Measurements from ENCODE around the gene RHOT1. TPM values are rescaled to one million over a fixed set of nuclear protein-coding genes. Genes with fewer than 3 reads are reported as not detected.

The RHOT1 gene
- total RNA-seq, 1 donor from 2014 or later: 27.8 TPM

DNA sequence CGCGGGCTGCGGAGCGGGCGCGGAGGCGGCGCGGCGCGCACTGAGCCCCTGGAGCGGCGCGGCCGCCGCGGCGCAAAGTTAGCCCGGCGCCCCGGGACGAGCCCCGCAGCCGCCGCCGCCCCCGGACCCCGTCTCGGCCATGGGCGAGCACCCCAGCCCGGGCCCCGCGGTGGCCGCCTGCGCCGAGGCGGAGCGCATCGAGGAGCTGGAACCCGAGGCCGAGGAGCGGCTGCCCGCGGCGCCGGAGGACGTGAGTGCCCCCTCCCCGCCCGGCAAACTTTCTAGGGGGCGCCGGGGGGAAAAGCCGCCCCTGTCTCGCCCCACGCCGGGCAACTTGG is 123.7 kb downstream of the RHOT1 start:
- no peaks in the 10 kb centered on the region for H3K36me3 Mint-ChIP-seq (ENCODE audit: low read depth)

GRCh38 chr17:32266389-32267301 is 124.3 kb downstream of the RHOT1 start:
- Mint-ChIP-seq H3K9me3 (no peaks in the 10 kb centered on the region), H3K4me3 (peak overlapping the region; percentile 73), H3K4me1 (peaks cover 20% of the 10 kb centered on the region), H3K36me3 (ENCODE audit: low read depth) (no peaks in the 10 kb centered on the region), H3K27me3 (peaks cover 76% of the 10 kb centered on the region), H3K27ac (no peak overlapping the region)
- peak; percentile 82 for DNase-seq
- intact Hi-C loops (cut with micrococcal nuclease): loop anchor here (5.0 kb wide), 1 partner anchor 51 kb away; no protein-coding TSS in a partner anchor

More for the DNA sequence above, 123.7 kb downstream of the RHOT1 start:
- Mint-ChIP-seq H3K27me3 (peaks cover 75% of the 10 kb centered on the region), H3K4me1 (peaks cover 20% of the 10 kb centered on the region), H3K27ac (no peak overlapping the region), H3K4me3 (no peak overlapping the region), H3K9me3 (no peaks in the 10 kb centered on the region)
- intact Hi-C loops (cut with micrococcal nuclease): loop anchor here (5.0 kb wide), 1 partner anchor 51 kb away; no protein-coding TSS in a partner anchor
- no peak for DNase-seq

GRCh38 chr17:32267690-32268205 is 125.4 kb downstream of the RHOT1 start:
- Mint-ChIP-seq H3K27ac (peak overlapping the region; percentile 2), H3K4me3 (peak overlapping the region; percentile 74), H3K4me1 (peaks cover 20% of the 10 kb centered on the region), H3K9me3 (no peaks in the 10 kb centered on the region), H3K36me3 (ENCODE audit: low read depth) (no peaks in the 10 kb centered on the region), H3K27me3 (peaks cover 77% of the 10 kb centered on the region)
- intact Hi-C loops (cut with micrococcal nuclease): loop anchor here (5.0 kb wide), 1 partner anchor 50 kb away; no protein-coding TSS in a partner anchor
- DNase-seq: peak; percentile 63

DNA sequence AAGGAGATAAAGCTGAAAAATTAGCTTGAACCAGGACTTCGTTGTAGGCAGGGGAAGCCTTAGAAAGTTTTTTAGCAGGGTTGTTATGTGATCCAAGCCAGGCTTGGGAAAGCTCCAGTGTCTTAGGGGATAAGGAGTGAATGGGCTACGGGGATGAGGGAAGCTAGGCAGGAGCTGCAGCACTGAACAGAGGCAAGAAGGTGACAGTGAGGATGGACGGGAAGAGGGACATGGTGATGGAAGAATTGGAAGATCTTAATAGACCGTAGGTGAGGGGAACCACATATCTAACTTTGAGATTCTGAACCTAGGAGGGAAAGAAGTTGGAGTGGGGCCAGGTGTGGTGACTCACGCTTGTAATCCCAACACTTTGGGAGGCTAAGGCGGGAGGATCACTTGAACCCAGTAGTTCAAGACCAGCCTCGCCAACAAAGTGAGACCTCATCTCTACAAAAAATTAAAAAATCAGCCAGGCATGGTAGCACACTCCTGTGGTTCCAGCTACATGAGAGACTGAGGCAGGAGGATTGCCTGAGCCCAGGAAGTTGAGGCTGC is 126.5 kb downstream of the RHOT1 start:
- no peaks in the 10 kb centered on the region for H3K9me3 Mint-ChIP-seq
- no peak for DNase-seq
- no peak overlapping the region for H3K4me3 Mint-ChIP-seq
- H3K4me1 Mint-ChIP-seq: peaks cover 20% of the 10 kb centered on the region
- no peaks in the 10 kb centered on the region for H3K36me3 Mint-ChIP-seq (ENCODE audit: low read depth)
- intact Hi-C loops (cut with micrococcal nuclease): loop anchor here (5.0 kb wide), 1 partner anchor 48 kb away; no protein-coding TSS in a partner anchor
- no peak overlapping the region for H3K27ac Mint-ChIP-seq
- H3K27me3 Mint-ChIP-seq: peaks cover 66% of the 10 kb centered on the region

DNA sequence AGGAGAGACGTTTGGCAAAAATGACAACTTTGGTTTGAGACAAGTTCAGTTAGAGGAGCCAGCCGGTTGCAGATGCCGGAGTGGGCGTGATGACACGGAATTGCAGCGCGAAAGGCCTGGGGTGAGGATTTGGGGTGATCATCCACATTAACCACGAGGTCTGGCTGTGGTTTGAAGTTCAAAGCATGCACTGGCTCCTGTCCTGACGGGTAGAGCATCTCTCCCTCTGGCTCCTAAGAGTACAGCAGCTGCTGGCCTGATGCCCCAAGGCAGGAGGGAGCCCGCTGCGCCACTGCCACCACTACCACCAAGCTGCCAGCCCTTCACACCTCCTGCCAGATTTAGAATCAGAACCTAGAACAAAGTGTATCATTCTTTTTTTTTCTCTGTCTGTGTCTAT is 127.1 kb downstream of the RHOT1 start:
- Mint-ChIP-seq H3K4me1 (peaks cover 20% of the 10 kb centered on the region), H3K27me3 (peaks cover 65% of the 10 kb centered on the region), H3K4me3 (no peak overlapping the region), H3K27ac (no peak overlapping the region), H3K9me3 (no peaks in the 10 kb centered on the region), H3K36me3 (ENCODE audit: low read depth) (no peaks in the 10 kb centered on the region)
- intact Hi-C loops (cut with micrococcal nuclease): loop anchor here (5.0 kb wide), 1 partner anchor 48 kb away; no protein-coding TSS in a partner anchor
- DNase-seq: no peak

- no peak overlapping the region for H3K27ac Mint-ChIP-seq
- H3K36me3 Mint-ChIP-seq (ENCODE audit: low read depth): no peaks in the 10 kb centered on the region
- intact Hi-C loops (cut with micrococcal nuclease): no loop called here
- H3K9me3 Mint-ChIP-seq: no peaks in the 10 kb centered on the region
- peaks cover 55% of the 10 kb centered on the region for H3K27me3 Mint-ChIP-seq
- no peak overlapping the region for H3K4me3 Mint-ChIP-seq
- DNase-seq: no peak
- H3K4me1 Mint-ChIP-seq: peaks cover 13% of the 10 kb centered on the region
These were observed 129.5 kb downstream of the RHOT1 start for GRCh38 chr17:32271844-32272243.

GRCh38 chr17:32274101-32274500 is 131.8 kb downstream of the RHOT1 start:
- Mint-ChIP-seq H3K36me3 (ENCODE audit: low read depth) (no peaks in the 10 kb centered on the region), H3K9me3 (no peaks in the 10 kb centered on the region), H3K27ac (no peak overlapping the region), H3K4me3 (no peak overlapping the region), H3K27me3 (peaks cover 35% of the 10 kb centered on the region), H3K4me1 (no peaks in the 10 kb centered on the region)
- intact Hi-C loops (cut with micrococcal nuclease): no loop called here
- no peak for DNase-seq

DNA sequence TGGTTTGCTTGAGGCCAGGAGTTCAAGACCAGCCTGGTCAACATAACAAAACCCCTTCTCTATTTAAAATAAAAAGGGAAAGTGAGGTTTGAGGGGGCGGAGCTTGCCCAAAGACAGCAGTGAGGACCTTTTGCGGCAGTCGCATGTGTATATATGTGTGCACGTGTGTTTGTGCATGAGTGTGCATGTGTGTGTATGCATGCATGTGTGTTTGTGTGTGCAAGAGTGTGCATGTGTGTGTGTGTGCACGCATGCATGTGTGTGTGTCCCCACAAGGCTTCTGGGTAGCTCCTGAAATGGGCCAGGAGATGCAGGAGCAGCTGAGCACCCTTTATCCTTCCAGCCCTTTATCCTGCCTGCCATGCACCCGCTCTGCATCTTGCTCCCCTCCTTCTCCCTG is 132.3 kb downstream of the RHOT1 start:
- Mint-ChIP-seq H3K4me1 (no peaks in the 10 kb centered on the region), H3K4me3 (no peak overlapping the region), H3K9me3 (no peaks in the 10 kb centered on the region), H3K36me3 (ENCODE audit: low read depth) (no peaks in the 10 kb centered on the region), H3K27ac (no peak overlapping the region), H3K27me3 (peaks cover 32% of the 10 kb centered on the region)
- DNase-seq: no peak
- intact Hi-C loops (cut with micrococcal nuclease): no loop called here

Other genes starting within 250 kb of the RHOT1 start
- gene UTP6, start 240.8 kb upstream of the RHOT1 start, total RNA-seq: 156 TPM in 2 replicates
- 81.1 and 82.0 TPM in 2 replicates for gene SUZ12, start 205.5 kb upstream of the RHOT1 start, total RNA-seq
- 17.7 and 22.1 TPM in 2 replicates for gene LRRC37B, start 135.1 kb upstream of the RHOT1 start, total RNA-seq
- gene RHBDL3, start 123.3 kb downstream of the RHOT1 start, total RNA-seq: 0.12 and 0.31 TPM in 2 replicates
- 32.2 and 33.5 TPM in 2 replicates for gene C17orf75, start 199.7 kb downstream of the RHOT1 start, total RNA-seq
- 269 and 272 TPM in 2 replicates for gene ZNF207, start 207.7 kb downstream of the RHOT1 start, total RNA-seq